HG02840 (cell line): Measurements from ENCODE around the gene SVIL.
"Not testable (repeated sequence)": the region's sequence is repeated elsewhere in the genome, so short reads cannot be mapped to it uniquely, and the experiment has no call there.

ENCODE experiments used
- ATAC-seq: cut with Tn5 transposase; IDR thresholded peaks from one replicate; pipeline ENCODE4 v1.9.1; 2021; ENCODE audit warnings: mild to moderate bottlenecking, moderate library complexity, moderate number of reproducible peaks; ENCODE audit not compliant: unreplicated experiment, low FRiP score

Gene SVIL

GRCh38 chr10:29649561-29650551, 15.1 kb upstream of the SVIL start:
- no peak for ATAC-seq

GRCh38 chr10:29648983-29649268, 14.2 kb upstream of the SVIL start:
- ATAC-seq = no peak

- no peak for ATAC-seq
Measured at GRCh38 chr10:29648114-29648982, 13.6 kb upstream of the SVIL start.

- no peak for ATAC-seq
Measured at GRCh38 chr10:29647478-29647877, 12.7 kb upstream of the SVIL start.

GRCh38 chr10:29646960-29647461, 12.2 kb upstream of the SVIL start:
- ATAC-seq = no peak

- no peak for ATAC-seq
Measured at GRCh38 chr10:29646238-29646902, 11.6 kb upstream of the SVIL start.

- ATAC-seq = no peak
Measured at GRCh38 chr10:29643771-29644501, 9.2 kb upstream of the SVIL start.

- ATAC-seq = no peak
Measured at GRCh38 chr10:29642990-29643389, 8.2 kb upstream of the SVIL start.

GRCh38 chr10:29637537-29637936, 2.8 kb upstream of the SVIL start:
- no peak for ATAC-seq

- no peak for ATAC-seq
Measured at GRCh38 chr10:29636178-29636577, 1.4 kb upstream of the SVIL start.

GRCh38 chr10:29635711-29636144, 957 bp upstream of the SVIL start:
- no peak for ATAC-seq

- no peak for ATAC-seq
Measured at GRCh38 chr10:29634105-29634504, 666 bp downstream of the SVIL start.

- ATAC-seq = no peak
Measured at GRCh38 chr10:29631049-29631339, 3.8 kb downstream of the SVIL start.

- ATAC-seq = no peak
Measured at GRCh38 chr10:29630205-29631048, 4.3 kb downstream of the SVIL start.

GRCh38 chr10:29628912-29629526, 5.8 kb downstream of the SVIL start:
- ATAC-seq = no peak

- no peak for ATAC-seq
Measured at GRCh38 chr10:29628311-29628710, 6.5 kb downstream of the SVIL start.

- no peak for ATAC-seq
Measured at GRCh38 chr10:29627201-29628132, 7.3 kb downstream of the SVIL start.

GRCh38 chr10:29624357-29624756, 10.4 kb downstream of the SVIL start:
- ATAC-seq = not testable (repeated sequence)
